Gastroesophageal sphincter (tissue), 4 donors: ENCODE measurements around the gene LIN54. TPM values are rescaled to one million over a fixed set of nuclear protein-coding genes. Genes with fewer than 3 reads are reported as not detected.

Experiments
- ATAC-seq: fragments of 150-250 bp; one replicate; pipeline ENCODE4 v1.9.1; 2016; ENCODE audit warnings: mild to moderate bottlenecking, moderate library complexity
- H3K27ac ChIP-seq, 4 donors: fragments of 200-600 bp; sonication (generic) in 3 of 4; 1 replicate in 3 of 4; 2 replicates in 1 of 4; pipeline ENCODE4 v1.5.1; 2016 to 2019
- H3K27me3 ChIP-seq: fragments of 200-600 bp; sonication (generic); one replicate; pipeline ENCODE4 v1.5.1; 2019
- H3K36me3 ChIP-seq, 2 donors: fragments of 200-600 bp; sonication (generic); one replicate each; pipeline ENCODE4 v1.5.1; 2019; ENCODE audit warnings: control low read depth in 1 of 2
- H3K4me1 ChIP-seq, 3 donors: fragments of 200-600 bp; sonication (generic); 1 replicate in 2 of 3; 2 replicates in 1 of 3; pipeline ENCODE4 v1.5.1; 2016 to 2019; ENCODE audit warnings: control low read depth in 2 of 3
- H3K4me3 ChIP-seq, 2 donors: fragments of 200-600 bp; sonication (generic); one replicate each; pipeline ENCODE4 v1.5.1; 2019; ENCODE audit warnings: mild to moderate bottlenecking in 1 of 2, moderate library complexity in 1 of 2
- H3K9me3 ChIP-seq, 3 donors: fragments of 200-600 bp; sonication (generic); one replicate each; pipeline ENCODE4 v1.5.1; 2017 to 2019; ENCODE audit warnings: control low read depth in 2 of 3
- EP300 ChIP-seq: sonication (generic); formaldehyde crosslinking; IDR thresholded peaks from one replicate; pipeline ENCODE4 v1.6.1; 2017; ENCODE audit warnings: antibody characterized with exemption, mild to moderate bottlenecking
- POLR2A ChIP-seq, 2 donors: fragments of 450-650 bp; IDR thresholded peaks; one replicate each; pipeline ENCODE4 v1.6.1; 2017; ENCODE audit warnings: antibody characterized with exemption in 2 of 2, mild to moderate bottlenecking in 2 of 2, moderate library complexity in 1 of 2
- POLR2AphosphoS5 ChIP-seq: sonication (generic); formaldehyde crosslinking; IDR thresholded peaks from one replicate; pipeline ENCODE4 v1.6.1; 2017; ENCODE audit warnings: antibody characterized with exemption
- small RNA-seq, 4 donors: library from RNA; depleted of rRNA; stranded (forward); fragments of <200 nt; gene quantifications; one replicate each; pipeline ENCODE3, GENCODE V24; 2016
- total RNA-seq, 4 donors: library from RNA; depleted of rRNA; stranded (reverse); fragments of >200 nt; gene quantifications; one replicate each; pipeline ENCODE4 v1.1.0, GENCODE V29; 2016
- TF ChIP-seq, protein P1 (sequence below), 4 experiments: fragments of 200-600 bp in 2 of 4; fragments of 450-650 bp in 2 of 4; sonication (generic) in 1 of 4; IDR thresholded peaks; one replicate each; pipeline ENCODE4 v1.5.1; 2017 to 2019; ENCODE audit warnings: antibody characterized with exemption in 4 of 4, mild to moderate bottlenecking in 2 of 4, moderate library complexity in 2 of 4

Gene LIN54
- total RNA-seq, 4 donors from 2014 or later: 7.8 to 15.3 (median 10.2) TPM

DNA sequence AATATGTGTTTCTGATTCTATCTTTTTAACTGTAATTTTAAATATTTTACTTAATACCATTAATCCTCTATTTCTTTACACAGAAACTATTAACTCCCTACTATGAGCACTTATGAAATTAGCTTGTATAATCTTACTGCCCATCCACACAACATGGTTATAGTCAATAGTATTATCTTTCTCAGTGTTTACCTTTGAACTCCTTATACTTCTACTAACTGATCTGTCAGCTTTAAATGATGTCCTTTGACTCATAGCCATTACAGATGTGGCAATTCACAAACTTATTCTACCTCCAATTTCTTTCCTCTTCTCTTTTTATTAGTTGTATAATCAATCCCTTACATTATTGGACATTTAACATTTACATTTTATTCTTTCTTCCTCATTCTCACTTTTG lies 125.2 kb downstream of the LIN54 start:
- no peak overlapping the region for H3K27ac ChIP-seq
- H3K4me1 ChIP-seq: peaks cover 8 to 65% (median 9%) of the 10 kb centered on the region in 3 donors
- no peak overlapping the region for H3K4me3 ChIP-seq
- TF ChIP-seq, protein P1, sequence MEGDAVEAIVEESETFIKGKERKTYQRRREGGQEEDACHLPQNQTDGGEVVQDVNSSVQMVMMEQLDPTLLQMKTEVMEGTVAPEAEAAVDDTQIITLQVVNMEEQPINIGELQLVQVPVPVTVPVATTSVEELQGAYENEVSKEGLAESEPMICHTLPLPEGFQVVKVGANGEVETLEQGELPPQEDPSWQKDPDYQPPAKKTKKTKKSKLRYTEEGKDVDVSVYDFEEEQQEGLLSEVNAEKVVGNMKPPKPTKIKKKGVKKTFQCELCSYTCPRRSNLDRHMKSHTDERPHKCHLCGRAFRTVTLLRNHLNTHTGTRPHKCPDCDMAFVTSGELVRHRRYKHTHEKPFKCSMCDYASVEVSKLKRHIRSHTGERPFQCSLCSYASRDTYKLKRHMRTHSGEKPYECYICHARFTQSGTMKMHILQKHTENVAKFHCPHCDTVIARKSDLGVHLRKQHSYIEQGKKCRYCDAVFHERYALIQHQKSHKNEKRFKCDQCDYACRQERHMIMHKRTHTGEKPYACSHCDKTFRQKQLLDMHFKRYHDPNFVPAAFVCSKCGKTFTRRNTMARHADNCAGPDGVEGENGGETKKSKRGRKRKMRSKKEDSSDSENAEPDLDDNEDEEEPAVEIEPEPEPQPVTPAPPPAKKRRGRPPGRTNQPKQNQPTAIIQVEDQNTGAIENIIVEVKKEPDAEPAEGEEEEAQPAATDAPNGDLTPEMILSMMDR (IDR thresholded peaks at IDR 0.05): no peak
- TF ChIP-seq POLR2A (IDR thresholded peaks at IDR 0.05) (no peak), EP300 (no peak), POLR2AphosphoS5 (no peak)
- H3K9me3 ChIP-seq: no peaks in the 10 kb centered on the region
- no peak for ATAC-seq
- peaks cover 0 to 4% of the 10 kb centered on the region in 2 donors for H3K36me3 ChIP-seq
- no peaks in the 10 kb centered on the region for H3K27me3 ChIP-seq

Small RNA genes within 50 kb of the gene (small RNA-seq; reads per million reads assigned to genes)
- gene RF00019: 0 reads per million in 4 donors
- gene RNU6-615P: 0 reads per million in 4 donors

Other genes starting within 250 kb of the LIN54 start
- gene SCD5, start 212.0 kb downstream of the LIN54 start, total RNA-seq: 10 to 100 TPM; 15.5 to 21.8 (median 20.3) TPM
- 100 to 1,000 TPM; 118 to 197 (median 153) TPM for gene SEC31A, start 119.7 kb downstream of the LIN54 start, total RNA-seq
- 10 to 100 TPM in 1 of 4 donors, 1 to 10 TPM in 3; 2.6 to 12.5 (median 5.7) TPM for gene THAP9, start 110.1 kb downstream of the LIN54 start, total RNA-seq
- 10 to 100 TPM; 51.0 to 60.7 (median 55.8) TPM for gene COPS4, start 24.4 kb upstream of the LIN54 start, total RNA-seq
- gene PLAC8, start 103.9 kb upstream of the LIN54 start, total RNA-seq: 10 to 100 TPM in 1 of 4 donors, 1 to 10 TPM in 2, not detected in 1; 2.0 to 32.0 (median 2.6) TPM